Endodermal cell (in vitro differentiated cells): Measurements from ENCODE around the gene PANK3. TPM values are rescaled to one million over a fixed set of nuclear protein-coding genes. Genes with fewer than 3 reads are reported as not detected.
A peak's percentile ranks its signal among the peaks of the same experiment; 100 is the strongest.
"Not testable (repeated sequence)": the region's sequence is repeated elsewhere in the genome, so short reads cannot be mapped to it uniquely, and the experiment has no call there.

ENCODE experiments used
- DNase-seq: peaks from one replicate; pipeline ENCODE4 v3.0.0-alpha.2; 2017
- H3K27ac ChIP-seq: 2 replicates; pipeline ENCODE4 v1.5.1; 2013; ENCODE audit warnings: mild to moderate bottlenecking, low read depth, low read length, moderate library complexity
- H3K27me3 ChIP-seq: 2 replicates; pipeline ENCODE4 v1.6.1; 2013; ENCODE audit warnings: mild to moderate bottlenecking, low read length, moderate library complexity; ENCODE audit not compliant: insufficient read depth, control insufficient read depth, poor library complexity, severe bottlenecking
- H3K36me3 ChIP-seq: 2 replicates; pipeline ENCODE4 v1.7.0; 2013; ENCODE audit warnings: mild to moderate bottlenecking, low read length, moderate library complexity; ENCODE audit not compliant: control insufficient read depth, insufficient read depth
- H3K4me1 ChIP-seq: one replicate; pipeline ENCODE4 v1.7.0; 2013; ENCODE audit warnings: low read length; ENCODE audit not compliant: control insufficient read depth, insufficient read depth
- H3K4me3 ChIP-seq: 2 replicates; pipeline ENCODE4 v1.5.1; 2013; ENCODE audit warnings: mild to moderate bottlenecking, low read length, moderate library complexity
- H3K9ac ChIP-seq: 2 replicates; pipeline ENCODE4 v1.6.1; 2013; ENCODE audit warnings: mild to moderate bottlenecking, low read length, moderate library complexity; ENCODE audit not compliant: poor library complexity, severe bottlenecking; ENCODE audit errors: extremely low read depth
- H3K9me3 ChIP-seq: 2 replicates; pipeline ENCODE4 v1.6.1; 2013; ENCODE audit warnings: mild to moderate bottlenecking, low read length, moderate library complexity; ENCODE audit not compliant: control insufficient read depth
- H3K27ac Mint-ChIP-seq: 2 replicates; pipeline ENCODE4 v1.8.0; 2020; ENCODE audit warnings: mixed read lengths
- H3K27me3 Mint-ChIP-seq: 2 replicates; pipeline ENCODE4 v1.8.0; 2021; ENCODE audit warnings: mild to moderate bottlenecking, mixed read lengths; ENCODE audit not compliant: insufficient read depth
- H3K36me3 Mint-ChIP-seq: 2 replicates; pipeline ENCODE4 v1.8.0; 2020; ENCODE audit warnings: low read depth, mixed read lengths
- H3K4me1 Mint-ChIP-seq: 2 replicates; pipeline ENCODE4 v1.8.0; 2020; ENCODE audit warnings: mixed read lengths
- H3K4me3 Mint-ChIP-seq: 2 replicates; pipeline ENCODE4 v1.8.0; 2020; ENCODE audit warnings: mild to moderate bottlenecking, moderate library complexity, mixed read lengths
- H3K9me3 Mint-ChIP-seq: 2 replicates; pipeline ENCODE4 v1.8.0; 2020; ENCODE audit warnings: mild to moderate bottlenecking, mixed read lengths
- CTCF ChIP-seq: fragments of 200-600 bp; sonication (generic); conservative IDR thresholded peaks from 2 replicates; pipeline ENCODE4 v1.5.0; 2021; ENCODE audit warnings: antibody characterized with exemption, mild to moderate bottlenecking
- WGBS, 2 experiments: methylation state at CpG; one replicate each; pipeline versions ENCODE4 v1.1.5 to v1.1.7; 2013; ENCODE audit warnings: missing lambda C conversion rate in 2 of 2, mixed read lengths in 1 of 2; ENCODE audit not compliant: insufficient coverage in 1 of 2, insufficient read length in 1 of 2; 5-methylcytosine and 5-hydroxymethylcytosine counted together
- total RNA-seq, 2 donors: library from RNA; stranded (reverse); fragmentation: NEBNext Ultra II Directional in 1 of 2; extraction: Animal tissue kit (Norgen Biotek cat#: 25700) in 1 of 2; gene quantifications; 2 replicates in 1 of 2; 3 replicates in 1 of 2; pipeline ENCODE4 v1.2.1, GENCODE V29; 2021

The PANK3 gene
- total RNA-seq, 2 donors from 2014 or later = 101 to 111 TPM

- peaks cover 6% of the 10 kb centered on the region for H3K9me3 Mint-ChIP-seq
- no peak overlapping the region for H3K9ac ChIP-seq
- no peak overlapping the region for H3K4me3 Mint-ChIP-seq
- H3K27ac Mint-ChIP-seq = peak overlapping the region; percentile 30
- H3K36me3 ChIP-seq = peaks cover 20% of the 10 kb centered on the region
- H3K9me3 ChIP-seq = peaks cover 7% of the 10 kb centered on the region
- 88 to 91% methylated on average over 1 to 6 of the region's 7 CpGs for WGBS, 2 experiments
- no peaks in the 10 kb centered on the region for H3K27me3 Mint-ChIP-seq
- peak overlapping the region; percentile 74 for H3K4me3 ChIP-seq
- TF ChIP-seq CTCF = no peak
- DNase-seq = no peak
- no peaks in the 10 kb centered on the region for H3K4me1 ChIP-seq
- H3K4me1 Mint-ChIP-seq = peaks cover 37% of the 10 kb centered on the region
- H3K36me3 Mint-ChIP-seq = peaks cover 27% of the 10 kb centered on the region
- H3K27me3 ChIP-seq = no peaks in the 10 kb centered on the region
- H3K27ac ChIP-seq = no peak overlapping the region
Measured at GRCh38 chr5:168575391-168576372, 3.5 kb downstream of the PANK3 start.

GRCh38 chr5:168574156-168574555 is 5.0 kb downstream of the PANK3 start:
- H3K27ac Mint-ChIP-seq, H3K4me3 Mint-ChIP-seq, H3K4me3 ChIP-seq, H3K9me3 Mint-ChIP-seq, H3K9me3 ChIP-seq, DNase-seq, H3K4me1 ChIP-seq, H3K9ac ChIP-seq, H3K27me3 ChIP-seq, H3K27ac ChIP-seq, H3K27me3 Mint-ChIP-seq: not testable (repeated sequence)
- H3K4me1 Mint-ChIP-seq = peaks cover 28% of the 10 kb centered on the region
- H3K36me3 Mint-ChIP-seq = peaks cover 38% of the 10 kb centered on the region
- H3K36me3 ChIP-seq = peaks cover 29% of the 10 kb centered on the region
- no CpG with 5 or more reads among the region's 1 CpG for WGBS, 2 experiments

- peaks cover 39% of the 10 kb centered on the region for H3K36me3 Mint-ChIP-seq
- not testable (repeated sequence) for H3K27ac ChIP-seq, H3K9me3 Mint-ChIP-seq, H3K9me3 ChIP-seq, H3K4me1 ChIP-seq, H3K27me3 ChIP-seq, DNase-seq, H3K4me3 ChIP-seq, H3K27ac Mint-ChIP-seq, H3K27me3 Mint-ChIP-seq, H3K9ac ChIP-seq, H3K4me3 Mint-ChIP-seq
- peaks cover 28% of the 10 kb centered on the region for H3K4me1 Mint-ChIP-seq
- H3K36me3 ChIP-seq = peaks cover 30% of the 10 kb centered on the region
- WGBS, 2 experiments = no CpG with 5 or more reads among the region's 3 CpGs
Measured at GRCh38 chr5:168573663-168574062, 5.5 kb downstream of the PANK3 start.
